ENCODE data around the gene PPFIA2.

Gene PPFIA2

GRCh38 chr12:81723361-81723760 is 35.8 kb downstream of the PPFIA2 start:
- ChIA-PET CTCF (no interaction called here), POLR2A (no interaction called here)

GRCh38 chr12:81722004-81722403 is 37.1 kb downstream of the PPFIA2 start:
- ChIA-PET POLR2A (no interaction called here), CTCF (no interaction called here)
- DNase-seq (ENCODE audit: low read depth, low spot score) = no peak
- no peak for TF ChIP-seq CTCF (IDR thresholded peaks at IDR 0.05; ENCODE audit: insufficient read depth, low read length, missing control alignments)
- H3K4me3 ChIP-seq (ENCODE audit: low read depth, low read length) = no peak overlapping the region

More at GRCh38 chr12:81723361-81723760, 35.8 kb downstream of the PPFIA2 start:
- H3K4me3 ChIP-seq (ENCODE audit: low read depth, low read length) = no peak overlapping the region
- no peak for DNase-seq (ENCODE audit: low read depth, low spot score)
- TF ChIP-seq CTCF (IDR thresholded peaks at IDR 0.05; ENCODE audit: insufficient read depth, low read length, missing control alignments) = no peak

GRCh38 chr12:81718616-81719015 is 40.5 kb downstream of the PPFIA2 start:
- CTCF ChIA-PET = no interaction called here
- POLR2A ChIA-PET = no interaction called here

GRCh38 chr12:81712536-81712935 is 46.6 kb downstream of the PPFIA2 start:
- no peak for TF ChIP-seq CTCF (IDR thresholded peaks at IDR 0.05; ENCODE audit: insufficient read depth, low read length, missing control alignments)
- no peak for DNase-seq (ENCODE audit: low read depth, low spot score)
- H3K4me3 ChIP-seq (ENCODE audit: low read depth, low read length) = no peak overlapping the region
- ChIA-PET CTCF (no interaction called here), POLR2A (no interaction called here)

More at GRCh38 chr12:81718616-81719015, 40.5 kb downstream of the PPFIA2 start:
- no peak overlapping the region for H3K4me3 ChIP-seq (ENCODE audit: low read depth, low read length)
- TF ChIP-seq CTCF (IDR thresholded peaks at IDR 0.05; ENCODE audit: insufficient read depth, low read length, missing control alignments) = no peak
- DNase-seq (ENCODE audit: low read depth, low spot score) = no peak

DNA sequence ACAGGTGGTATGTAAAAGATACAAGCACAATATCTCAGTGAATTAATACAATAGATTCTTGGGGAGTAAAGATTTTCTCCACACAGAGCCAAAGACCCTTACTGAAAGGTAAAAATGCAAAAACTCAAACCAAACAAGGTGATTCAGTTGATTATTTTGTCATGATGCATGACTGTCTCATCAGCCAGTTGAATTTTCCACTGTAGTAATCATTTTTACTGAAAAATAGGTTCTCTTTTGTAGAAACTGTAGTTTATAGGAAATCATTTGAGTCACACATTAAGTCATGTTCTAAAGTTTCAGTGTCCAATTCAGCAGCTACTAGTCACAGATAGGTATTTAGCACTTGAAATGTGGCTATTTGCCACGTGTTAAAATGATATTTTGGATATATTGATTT is 53.6 kb downstream of the PPFIA2 start:
- no peak overlapping the region for H3K4me3 ChIP-seq (ENCODE audit: low read depth, low read length)
- ChIA-PET POLR2A (no interaction called here), CTCF (no interaction called here)
- DNase-seq (ENCODE audit: low read depth, low spot score) = no peak
- no peak for TF ChIP-seq CTCF (IDR thresholded peaks at IDR 0.05; ENCODE audit: insufficient read depth, low read length, missing control alignments)

DNA sequence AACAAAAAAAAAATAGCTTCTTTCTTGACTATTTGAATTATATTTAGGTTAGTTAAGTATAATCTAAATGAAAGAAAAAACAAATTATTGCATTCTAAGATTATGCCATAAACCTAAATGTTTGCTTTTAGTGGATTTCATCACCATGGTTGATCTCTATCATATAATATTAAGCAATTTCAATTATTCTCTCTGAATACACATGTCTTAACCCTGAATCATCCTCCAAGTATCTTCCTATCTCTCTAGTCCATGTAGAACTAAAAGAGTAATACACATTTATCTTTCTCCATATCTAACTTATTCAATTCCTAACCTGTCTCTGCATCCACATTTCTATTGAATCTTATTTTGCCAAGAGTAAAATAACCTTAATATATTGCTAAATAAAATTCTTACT is 59.6 kb downstream of the PPFIA2 start:
- ChIA-PET CTCF (no interaction called here), POLR2A (no interaction called here)
- no peak for TF ChIP-seq CTCF (IDR thresholded peaks at IDR 0.05; ENCODE audit: insufficient read depth, low read length, missing control alignments)
- H3K4me3 ChIP-seq (ENCODE audit: low read depth, low read length) = no peak overlapping the region
- DNase-seq (ENCODE audit: low read depth, low spot score) = no peak
